Adrenal gland (tissue), 5 donors: ENCODE measurements around the gene NEK7.
A peak's percentile ranks its signal among the peaks of the same experiment; 100 is the strongest.

Experiments used
- POLR2A ChIP-seq, 2 donors: fragments of 450-650 bp; IDR thresholded peaks; one replicate each; pipeline ENCODE4 v1.6.1; 2017; ENCODE audit warnings: antibody characterized with exemption in 2 of 2, mild to moderate bottlenecking in 2 of 2, moderate library complexity in 1 of 2
- TF ChIP-seq, protein P1 (sequence below), 6 experiments: fragments of 450-650 bp in 4 of 6; fragments of 200-600 bp in 2 of 6; sonication (generic) in 1 of 6; IDR thresholded peaks; 1 replicate in 5 of 6; 2 replicates in 1 of 6; pipeline versions ENCODE4 v1.5.1 to v1.8.0; 2016 to 2021; ENCODE audit warnings: antibody characterized with exemption in 6 of 6, mild to moderate bottlenecking in 2 of 6, moderate library complexity in 1 of 6
- donor health status: DM: no; HTN: no; CAD: no.

DNA sequence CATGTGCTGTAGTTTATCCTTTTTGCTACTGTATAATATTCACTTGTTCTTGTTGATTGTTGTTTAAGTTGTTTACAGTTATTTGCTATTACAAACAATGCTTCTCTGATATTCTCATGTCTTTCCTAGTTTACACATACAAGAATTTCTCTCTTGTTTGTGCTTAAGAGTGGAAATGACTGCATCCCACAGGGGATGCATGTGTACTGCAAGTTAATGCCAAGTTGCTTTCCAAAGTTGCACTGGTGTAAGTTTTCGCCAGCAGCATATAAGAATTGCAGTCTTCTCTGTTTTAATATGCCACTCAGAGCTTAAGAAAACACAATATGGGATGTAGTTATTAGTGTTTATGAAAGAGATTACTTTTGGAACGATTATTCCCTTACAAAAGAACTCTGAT, 97.7 kb downstream of the NEK7 start:
- TF ChIP-seq, protein P1, sequence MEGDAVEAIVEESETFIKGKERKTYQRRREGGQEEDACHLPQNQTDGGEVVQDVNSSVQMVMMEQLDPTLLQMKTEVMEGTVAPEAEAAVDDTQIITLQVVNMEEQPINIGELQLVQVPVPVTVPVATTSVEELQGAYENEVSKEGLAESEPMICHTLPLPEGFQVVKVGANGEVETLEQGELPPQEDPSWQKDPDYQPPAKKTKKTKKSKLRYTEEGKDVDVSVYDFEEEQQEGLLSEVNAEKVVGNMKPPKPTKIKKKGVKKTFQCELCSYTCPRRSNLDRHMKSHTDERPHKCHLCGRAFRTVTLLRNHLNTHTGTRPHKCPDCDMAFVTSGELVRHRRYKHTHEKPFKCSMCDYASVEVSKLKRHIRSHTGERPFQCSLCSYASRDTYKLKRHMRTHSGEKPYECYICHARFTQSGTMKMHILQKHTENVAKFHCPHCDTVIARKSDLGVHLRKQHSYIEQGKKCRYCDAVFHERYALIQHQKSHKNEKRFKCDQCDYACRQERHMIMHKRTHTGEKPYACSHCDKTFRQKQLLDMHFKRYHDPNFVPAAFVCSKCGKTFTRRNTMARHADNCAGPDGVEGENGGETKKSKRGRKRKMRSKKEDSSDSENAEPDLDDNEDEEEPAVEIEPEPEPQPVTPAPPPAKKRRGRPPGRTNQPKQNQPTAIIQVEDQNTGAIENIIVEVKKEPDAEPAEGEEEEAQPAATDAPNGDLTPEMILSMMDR (IDR thresholded peaks at IDR 0.05): peak in 1 of 6 experiments; percentile 11
- TF ChIP-seq POLR2A (IDR thresholded peaks at IDR 0.05): no peak
